Smooth muscle cell (in vitro differentiated cells): Measurements from ENCODE around the gene CAMKV. TPM values are rescaled to one million over a fixed set of nuclear protein-coding genes. Genes with fewer than 3 reads are reported as not detected.

Experiments
- DNase-seq: peaks from one replicate; lab custom pipeline; 2025; ENCODE audit not compliant: unreplicated experiment; lab: John Stamatoyannopoulos, UW
- H2AFZ ChIP-seq: fragments of 200-600 bp; sonication (generic); 2 replicates; pipeline ENCODE4 v1.6.0; 2016; ENCODE audit warnings: antibody characterized with exemption, low read depth, mild to moderate bottlenecking
- H3F3A ChIP-seq: fragments of 200-600 bp; sonication (generic); 2 replicates; pipeline ENCODE4 v1.6.0; 2017; ENCODE audit warnings: antibody characterized with exemption, low read depth
- H3K27ac ChIP-seq: fragments of 200-600 bp; sonication (generic); 2 replicates; pipeline ENCODE4 v1.5.1; 2016; ENCODE audit warnings: low read depth, mild to moderate bottlenecking
- H3K27me3 ChIP-seq: fragments of 200-600 bp; sonication (generic); 2 replicates; pipeline ENCODE4 v1.6.1; 2016; ENCODE audit warnings: low read depth, mild to moderate bottlenecking
- H3K36me3 ChIP-seq: fragments of 200-600 bp; sonication (generic); 2 replicates; pipeline ENCODE4 v1.5.1; 2016; ENCODE audit warnings: low read depth
- H3K4me1 ChIP-seq: fragments of 200-600 bp; sonication (generic); 2 replicates; pipeline ENCODE4 v1.5.1; 2016; ENCODE audit warnings: low read depth
- H3K4me2 ChIP-seq: fragments of 200-600 bp; sonication (generic); 2 replicates; pipeline ENCODE4 v1.6.0; 2016; ENCODE audit warnings: mild to moderate bottlenecking
- H3K4me3 ChIP-seq: fragments of 200-600 bp; sonication (generic); 2 replicates; pipeline ENCODE4 v1.5.1; 2016; ENCODE audit warnings: mild to moderate bottlenecking
- H3K79me2 ChIP-seq: fragments of 200-600 bp; sonication (generic); 2 replicates; pipeline ENCODE4 v1.6.0; 2016; ENCODE audit warnings: low read depth, mild to moderate bottlenecking
- H3K9ac ChIP-seq: fragments of 200-600 bp; sonication (generic); 2 replicates; pipeline ENCODE4 v1.6.0; 2016; ENCODE audit warnings: low read depth
- H3K9me3 ChIP-seq: fragments of 200-600 bp; sonication (generic); replicated peaks from 2 replicates; pipeline ENCODE4 v1.5.1; 2016; ENCODE audit warnings: low read depth
- H4K20me1 ChIP-seq: fragments of 200-600 bp; sonication (generic); 2 replicates; pipeline ENCODE4 v1.6.0; 2016; ENCODE audit warnings: low read depth
- WGBS: methylation state at CpG from one replicate; pipeline ENCODE4 v1.1.7; 2016; ENCODE audit warnings: low lambda C conversion rate; 5-methylcytosine and 5-hydroxymethylcytosine counted together
- polyA plus RNA-seq: library from polyadenylated mRNA; unstranded; fragments of >200 nt; fragmentation: Nextera tagmentation; extraction: Ambion mirVana; gene quantifications from 2 replicates; pipeline ENCODE4 v1.2.1, GENCODE V29; 2016
- total RNA-seq: library from RNA; depleted of rRNA; stranded (reverse); fragments of >200 nt; gene quantifications from 2 replicates; pipeline ENCODE4 v1.2.3, GENCODE V29; 2014
- TF ChIP-seq, protein P1 (sequence below): fragments of 200-600 bp; sonication (generic); IDR thresholded peaks from 2 replicates; pipeline ENCODE4 v1.5.1; 2017; ENCODE audit warnings: borderline replicate concordance, mild to moderate bottlenecking, antibody characterized with exemption; ENCODE audit not compliant: insufficient read depth, poor library complexity, severe bottlenecking

CAMKV gene
- total and polyA plus RNA-seq, 2 experiments from 2014 or later = not detected

DNA sequence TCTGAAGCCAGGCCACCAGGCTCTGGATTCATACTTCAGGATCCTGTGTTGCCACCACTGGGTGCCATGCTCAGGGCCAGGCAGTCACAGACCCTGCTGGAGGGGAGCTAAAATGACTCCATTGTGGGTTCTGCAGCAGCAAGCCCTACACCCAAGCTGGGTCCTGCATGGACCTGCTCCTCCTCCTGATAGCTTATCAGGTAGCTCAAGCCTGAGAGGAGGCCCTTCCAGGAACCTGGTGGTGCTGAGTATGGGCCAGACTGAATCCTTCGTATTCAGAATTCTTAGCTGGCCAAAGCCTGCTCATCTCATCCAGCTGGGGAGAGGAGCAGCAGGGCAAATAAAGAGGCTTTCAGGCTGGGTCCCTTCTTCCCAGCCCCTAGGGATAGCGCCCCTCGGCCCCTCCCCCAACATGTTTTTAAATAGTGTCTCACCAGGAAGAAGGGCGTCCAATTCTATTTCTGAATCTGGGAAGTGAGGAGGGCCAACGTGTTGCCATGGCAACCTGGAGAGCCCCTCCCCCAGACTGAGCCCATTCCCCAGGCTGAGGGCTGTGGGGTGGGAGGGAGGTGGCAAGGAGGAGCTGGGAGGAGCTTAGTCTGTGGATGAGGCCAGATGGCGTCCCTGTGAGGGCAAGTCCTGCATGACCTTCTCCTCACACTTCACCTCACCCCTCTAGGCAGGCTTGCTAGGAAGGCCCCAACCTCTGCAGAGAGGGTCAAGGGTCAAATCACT is 11.0 kb upstream of the CAMKV start:
- no peak overlapping the region for H3K9ac ChIP-seq
- 64% methylated on average over 6 of the region's 6 CpGs for WGBS

DNA sequence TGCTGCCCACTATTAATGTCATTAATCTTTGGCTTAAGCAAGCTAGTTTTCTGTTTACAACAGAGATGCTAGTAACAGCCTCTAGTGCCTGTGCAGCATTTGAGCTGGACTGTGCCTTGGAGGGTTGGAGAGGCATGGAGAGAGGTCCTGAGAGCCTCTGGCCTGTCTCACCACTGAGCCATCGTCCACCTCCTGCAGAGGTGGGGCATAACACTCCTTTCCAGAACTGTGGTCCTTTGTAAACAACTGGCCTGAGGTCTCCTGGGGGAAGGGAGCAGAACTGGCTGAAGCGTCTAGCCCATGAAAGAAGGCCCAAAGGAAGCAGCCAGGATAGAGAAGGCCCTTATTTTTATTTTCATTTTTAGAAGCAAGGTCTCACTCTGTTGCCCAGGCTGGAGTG is 10.0 kb upstream of the CAMKV start:
- WGBS = 74% methylated on average over 2 of the region's 2 CpGs
- TF ChIP-seq, protein P1, sequence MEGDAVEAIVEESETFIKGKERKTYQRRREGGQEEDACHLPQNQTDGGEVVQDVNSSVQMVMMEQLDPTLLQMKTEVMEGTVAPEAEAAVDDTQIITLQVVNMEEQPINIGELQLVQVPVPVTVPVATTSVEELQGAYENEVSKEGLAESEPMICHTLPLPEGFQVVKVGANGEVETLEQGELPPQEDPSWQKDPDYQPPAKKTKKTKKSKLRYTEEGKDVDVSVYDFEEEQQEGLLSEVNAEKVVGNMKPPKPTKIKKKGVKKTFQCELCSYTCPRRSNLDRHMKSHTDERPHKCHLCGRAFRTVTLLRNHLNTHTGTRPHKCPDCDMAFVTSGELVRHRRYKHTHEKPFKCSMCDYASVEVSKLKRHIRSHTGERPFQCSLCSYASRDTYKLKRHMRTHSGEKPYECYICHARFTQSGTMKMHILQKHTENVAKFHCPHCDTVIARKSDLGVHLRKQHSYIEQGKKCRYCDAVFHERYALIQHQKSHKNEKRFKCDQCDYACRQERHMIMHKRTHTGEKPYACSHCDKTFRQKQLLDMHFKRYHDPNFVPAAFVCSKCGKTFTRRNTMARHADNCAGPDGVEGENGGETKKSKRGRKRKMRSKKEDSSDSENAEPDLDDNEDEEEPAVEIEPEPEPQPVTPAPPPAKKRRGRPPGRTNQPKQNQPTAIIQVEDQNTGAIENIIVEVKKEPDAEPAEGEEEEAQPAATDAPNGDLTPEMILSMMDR = no peak

More for the DNA sequence above, 11.0 kb upstream of the CAMKV start:
- Histone ChIP-seq H3K36me3 (no peaks in the 10 kb centered on the region), H3K4me1 (no peaks in the 10 kb centered on the region), H2AFZ (no peak overlapping the region), H3K4me2 (no peak overlapping the region), H3K4me3 (no peak overlapping the region), H3K27me3 (peaks cover 3% of the 10 kb centered on the region), H3K27ac (no peak overlapping the region), H3F3A (no peaks in the 10 kb centered on the region), H3K9me3 (no peaks in the 10 kb centered on the region), H3K79me2 (no peaks in the 10 kb centered on the region), H4K20me1 (no peaks in the 10 kb centered on the region)
- DNase-seq = no peak
- TF ChIP-seq, protein P1 = no peak

DNA sequence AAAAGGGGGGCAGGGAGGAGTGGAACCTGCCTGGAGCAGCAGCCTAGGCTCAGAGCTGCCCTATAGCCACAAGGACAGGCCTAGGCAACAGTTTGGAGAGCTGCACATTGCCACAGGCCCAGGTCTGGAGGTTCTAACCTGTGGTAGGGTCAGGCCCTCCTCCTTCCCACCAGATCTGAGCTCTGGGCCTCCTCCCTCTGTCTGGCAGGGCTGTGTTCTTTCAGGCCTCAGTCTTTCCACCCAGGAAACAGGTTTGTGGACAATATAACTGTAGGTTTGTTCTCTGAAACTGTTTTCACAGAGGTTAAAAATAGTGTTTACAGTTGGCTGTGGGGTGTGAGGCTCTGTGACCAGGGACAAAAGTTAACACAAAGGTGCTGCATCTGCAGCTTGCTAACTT is 9.0 kb upstream of the CAMKV start:
- Histone ChIP-seq H3K27me3 (peaks cover 3% of the 10 kb centered on the region), H3K4me3 (no peak overlapping the region), H3K9ac (no peak overlapping the region), H3K27ac (no peak overlapping the region), H3F3A (no peaks in the 10 kb centered on the region), H3K36me3 (no peaks in the 10 kb centered on the region), H3K4me1 (no peaks in the 10 kb centered on the region), H3K9me3 (no peaks in the 10 kb centered on the region), H3K79me2 (no peaks in the 10 kb centered on the region), H3K4me2 (no peak overlapping the region), H2AFZ (no peak overlapping the region), H4K20me1 (no peaks in the 10 kb centered on the region)
- DNase-seq = no peak
- TF ChIP-seq, protein P1 = no peak

More for the DNA sequence above, 10.0 kb upstream of the CAMKV start:
- Histone ChIP-seq H3K9me3 (no peaks in the 10 kb centered on the region), H3K4me1 (no peaks in the 10 kb centered on the region), H3K27me3 (peaks cover 3% of the 10 kb centered on the region), H3K36me3 (no peaks in the 10 kb centered on the region), H3K9ac (no peak overlapping the region), H4K20me1 (no peaks in the 10 kb centered on the region), H3K27ac (no peak overlapping the region), H2AFZ (no peak overlapping the region), H3F3A (no peaks in the 10 kb centered on the region), H3K79me2 (no peaks in the 10 kb centered on the region), H3K4me3 (no peak overlapping the region), H3K4me2 (no peak overlapping the region)
- no peak for DNase-seq

DNA sequence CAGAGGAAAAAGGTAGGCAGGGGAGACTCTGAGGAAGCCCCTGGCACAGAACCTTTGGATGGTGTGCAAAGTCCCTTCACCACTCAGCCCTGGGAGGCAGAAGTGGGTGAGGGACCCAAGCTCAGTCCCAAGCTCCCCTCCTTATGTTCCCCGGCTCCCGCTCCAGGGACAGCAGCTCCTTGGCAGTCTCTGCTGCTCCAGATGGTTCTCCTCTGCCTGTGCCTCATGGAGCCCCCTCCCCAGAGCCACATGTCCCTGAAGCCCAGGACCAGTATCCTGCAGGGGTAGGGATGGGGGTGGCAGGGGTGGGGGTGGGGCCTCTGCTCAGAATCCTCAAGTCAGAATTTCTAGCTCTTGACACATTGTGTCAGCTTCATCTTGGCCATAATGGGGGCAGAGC is 8.0 kb upstream of the CAMKV start:
- H3K27ac ChIP-seq = no peak overlapping the region
- no peak overlapping the region for H3K9ac ChIP-seq
- no peaks in the 10 kb centered on the region for H3K9me3 ChIP-seq
- no peaks in the 10 kb centered on the region for H3K79me2 ChIP-seq
- H3K36me3 ChIP-seq = no peaks in the 10 kb centered on the region
- TF ChIP-seq, protein P1 = no peak
- no peak overlapping the region for H3K4me3 ChIP-seq
- WGBS = 100% methylated on average over 2 of the region's 2 CpGs
- no peaks in the 10 kb centered on the region for H3K4me1 ChIP-seq
- H3F3A ChIP-seq = no peaks in the 10 kb centered on the region
- no peak overlapping the region for H2AFZ ChIP-seq
- peaks cover 3% of the 10 kb centered on the region for H3K27me3 ChIP-seq
- no peak overlapping the region for H3K4me2 ChIP-seq
- no peak for DNase-seq
- no peaks in the 10 kb centered on the region for H4K20me1 ChIP-seq
